Activated CD4-positive, CD25-positive, alpha-beta regulatory T cell treated with anti-CD3 and anti-CD28 coated beads, Interleukin-2, amount 50 U/mL, for 24 hours (primary cell): ENCODE results near the gene PDZD4.

Source experiments
- ATAC-seq, 2 donors: fragments of 150-1000 bp; cut with Tn5 transposase; one replicate each; pipeline ENCODE4 v1.10.0; 2021; ENCODE audit warnings: mild to moderate bottlenecking in 1 of 2, moderate library complexity in 1 of 2

The PDZD4 gene

GRCh38 chrX:153867139-153867538, 36.8 kb upstream of the PDZD4 start:
- ATAC-seq: no peak

- ATAC-seq: no peak
Observed at GRCh38 chrX:153866302-153867019, 36.1 kb upstream of the PDZD4 start.

- no peak for ATAC-seq
Observed at GRCh38 chrX:153865685-153866084, 35.3 kb upstream of the PDZD4 start.

GRCh38 chrX:153865321-153865580, 34.9 kb upstream of the PDZD4 start:
- ATAC-seq: no peak

GRCh38 chrX:153864561-153865320, 34.4 kb upstream of the PDZD4 start:
- no peak for ATAC-seq

GRCh38 chrX:153864101-153864500, 33.8 kb upstream of the PDZD4 start:
- ATAC-seq: no peak

GRCh38 chrX:153863251-153863991, 33.1 kb upstream of the PDZD4 start:
- ATAC-seq: no peak

- no peak for ATAC-seq
Observed at GRCh38 chrX:153862369-153863250, 32.3 kb upstream of the PDZD4 start.

GRCh38 chrX:153861733-153862310, 31.5 kb upstream of the PDZD4 start:
- ATAC-seq: no peak

- no peak for ATAC-seq
Observed at GRCh38 chrX:153861151-153861550, 30.8 kb upstream of the PDZD4 start.

- no peak for ATAC-seq
Observed at GRCh38 chrX:153857348-153857903, 27.1 kb upstream of the PDZD4 start.

- no peak for ATAC-seq
Observed at GRCh38 chrX:153854702-153855101, 24.4 kb upstream of the PDZD4 start.

GRCh38 chrX:153853902-153854267, 23.5 kb upstream of the PDZD4 start:
- ATAC-seq: no peak

GRCh38 chrX:153853180-153853901, 23.0 kb upstream of the PDZD4 start:
- ATAC-seq: no peak

- no peak for ATAC-seq
Observed at GRCh38 chrX:153851981-153852380, 21.6 kb upstream of the PDZD4 start.

- no peak for ATAC-seq
Observed at GRCh38 chrX:153848325-153848724, 18.0 kb upstream of the PDZD4 start.

- no peak for ATAC-seq
Observed at GRCh38 chrX:153845842-153846241, 15.5 kb upstream of the PDZD4 start.

GRCh38 chrX:153845195-153845594, 14.9 kb upstream of the PDZD4 start:
- no peak for ATAC-seq

GRCh38 chrX:153844509-153845082, 14.3 kb upstream of the PDZD4 start:
- no peak for ATAC-seq

- ATAC-seq: no peak
Observed at GRCh38 chrX:153836921-153837320, 6.6 kb upstream of the PDZD4 start.

- no peak for ATAC-seq
Observed at GRCh38 chrX:153832728-153833127, 2.4 kb upstream of the PDZD4 start.
